Measurements from ENCODE around the gene RARS2.

DNA sequence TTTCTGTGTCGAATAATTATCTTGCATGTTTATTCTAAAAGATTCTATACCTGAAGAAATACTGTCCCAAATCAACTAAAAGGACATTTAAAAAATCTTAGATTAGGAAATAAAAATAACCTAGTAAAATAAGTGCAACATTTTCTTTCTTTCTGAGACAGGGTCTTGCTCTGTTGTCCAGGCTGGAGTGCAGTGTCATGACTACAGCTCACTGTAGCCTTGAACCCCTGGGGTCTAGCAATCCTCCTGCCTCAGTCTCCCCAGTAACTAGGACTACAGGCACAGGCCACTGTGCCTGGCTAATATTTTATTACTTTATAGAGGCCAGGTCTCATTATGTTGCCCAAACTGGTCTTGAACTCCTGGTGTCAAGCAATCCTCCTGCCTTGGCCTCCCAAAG lies 48.7 kb downstream of the RARS2 start:
- no peak for TF ChIP-seq POLR2A (IDR thresholded peaks at IDR 0.05; ENCODE audit: low read length)
- no peak for TF ChIP-seq GATA1 (IDR thresholded peaks at IDR 0.05; ENCODE audit: low read depth, low read length)
